Astrocyte (in vitro differentiated cells and primary cell): ENCODE measurements around the gene LRP11.

ENCODE experiments used
- CTCF ChIP-seq: IDR thresholded peaks from 2 replicates; pipeline ENCODE4 v1.5.1; 2011; ENCODE audit warnings: low read depth, mild to moderate bottlenecking, inconsistent platforms, low read length, moderate library complexity; ENCODE audit not compliant: insufficient read depth
- EZH2 ChIP-seq: IDR thresholded peaks from 2 replicates; pipeline ENCODE4 v1.6.1; 2012; ENCODE audit warnings: mild to moderate bottlenecking, low read length, inconsistent platforms; ENCODE audit not compliant: insufficient read depth

- TF ChIP-seq CTCF (no peak), EZH2 (no peak)
These were observed 41.8 kb upstream of the LRP11 start for GRCh38 chr6:149905911-149906371.
